GM10266 (cell line): ENCODE data around the gene CUL5.

Source experiments
- DNase-seq: peaks from one replicate; pipeline ENCODE4 v3.0.0; 2012; ENCODE audit errors: extremely low spot score
- TF ChIP-seq, protein P1 (sequence below): IDR thresholded peaks from 2 replicates; pipeline ENCODE4 v1.5.1; 2012; ENCODE audit warnings: mild to moderate bottlenecking, low read depth; ENCODE audit not compliant: control insufficient read depth, insufficient read depth; ENCODE audit errors: missing control alignments

CUL5 gene

DNA sequence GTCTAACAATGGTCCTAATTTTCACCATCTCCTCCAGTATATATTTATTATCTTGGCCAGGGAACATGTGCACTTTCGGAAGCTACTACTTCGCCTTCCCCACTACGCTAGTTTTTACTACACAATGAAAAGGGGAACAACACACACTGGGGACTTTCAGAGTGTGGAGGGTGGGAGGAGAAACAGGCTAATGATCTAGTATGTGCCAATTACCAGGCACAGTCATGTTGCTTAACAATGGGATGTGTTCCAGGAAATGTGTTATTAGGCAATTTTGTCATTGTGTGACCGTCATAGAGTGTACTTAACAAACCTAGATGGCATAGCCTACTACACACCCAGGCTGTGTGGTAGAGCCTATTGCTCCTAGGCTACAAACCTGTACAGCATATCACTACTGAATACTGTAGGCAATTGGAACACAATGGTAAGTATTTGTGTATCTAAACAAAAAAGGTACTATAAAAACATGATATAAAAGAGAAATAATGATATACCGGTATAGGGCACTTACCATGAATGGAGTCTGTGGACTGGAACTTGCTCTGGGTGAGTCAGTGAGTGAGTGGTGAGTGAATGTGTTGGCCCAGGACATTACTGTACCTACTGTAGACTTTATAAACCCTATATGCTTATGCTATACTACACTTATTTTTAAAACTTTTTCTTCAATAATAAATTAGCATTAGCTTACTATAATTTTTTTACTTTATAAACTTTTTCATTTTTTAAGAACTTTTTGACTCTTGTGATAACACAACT, 20.1 kb upstream of the CUL5 start:
- DNase-seq, result no peak
- TF ChIP-seq, protein P1, sequence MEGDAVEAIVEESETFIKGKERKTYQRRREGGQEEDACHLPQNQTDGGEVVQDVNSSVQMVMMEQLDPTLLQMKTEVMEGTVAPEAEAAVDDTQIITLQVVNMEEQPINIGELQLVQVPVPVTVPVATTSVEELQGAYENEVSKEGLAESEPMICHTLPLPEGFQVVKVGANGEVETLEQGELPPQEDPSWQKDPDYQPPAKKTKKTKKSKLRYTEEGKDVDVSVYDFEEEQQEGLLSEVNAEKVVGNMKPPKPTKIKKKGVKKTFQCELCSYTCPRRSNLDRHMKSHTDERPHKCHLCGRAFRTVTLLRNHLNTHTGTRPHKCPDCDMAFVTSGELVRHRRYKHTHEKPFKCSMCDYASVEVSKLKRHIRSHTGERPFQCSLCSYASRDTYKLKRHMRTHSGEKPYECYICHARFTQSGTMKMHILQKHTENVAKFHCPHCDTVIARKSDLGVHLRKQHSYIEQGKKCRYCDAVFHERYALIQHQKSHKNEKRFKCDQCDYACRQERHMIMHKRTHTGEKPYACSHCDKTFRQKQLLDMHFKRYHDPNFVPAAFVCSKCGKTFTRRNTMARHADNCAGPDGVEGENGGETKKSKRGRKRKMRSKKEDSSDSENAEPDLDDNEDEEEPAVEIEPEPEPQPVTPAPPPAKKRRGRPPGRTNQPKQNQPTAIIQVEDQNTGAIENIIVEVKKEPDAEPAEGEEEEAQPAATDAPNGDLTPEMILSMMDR, result no peak

DNA sequence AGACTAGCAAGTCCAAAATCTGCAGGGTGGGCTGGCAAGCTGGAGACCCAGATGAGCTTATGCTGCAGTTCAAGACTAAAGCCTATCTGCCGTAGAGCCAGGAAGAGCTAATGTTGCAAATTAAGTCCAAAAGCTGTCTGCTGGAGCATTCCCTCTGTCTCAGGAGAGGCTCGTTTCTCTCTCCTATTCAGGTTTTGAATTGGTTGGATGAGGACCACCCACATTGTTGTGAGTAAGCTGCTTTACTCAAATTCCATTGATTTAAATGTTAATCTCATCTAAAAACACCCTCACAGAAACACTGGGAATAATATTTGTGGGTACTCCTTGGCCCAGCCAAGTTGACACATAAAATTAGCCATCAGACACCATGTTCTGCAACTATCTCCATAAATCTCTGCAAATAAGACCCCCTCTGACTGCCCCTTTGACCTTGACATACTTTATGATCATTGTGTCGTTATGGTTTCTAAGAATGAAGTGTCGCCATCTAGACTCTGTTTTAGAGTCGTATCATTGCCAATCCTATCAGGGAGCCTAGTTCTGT, 16.8 kb upstream of the CUL5 start:
- DNase-seq, result no peak
- TF ChIP-seq, protein P1, result no peak

DNA sequence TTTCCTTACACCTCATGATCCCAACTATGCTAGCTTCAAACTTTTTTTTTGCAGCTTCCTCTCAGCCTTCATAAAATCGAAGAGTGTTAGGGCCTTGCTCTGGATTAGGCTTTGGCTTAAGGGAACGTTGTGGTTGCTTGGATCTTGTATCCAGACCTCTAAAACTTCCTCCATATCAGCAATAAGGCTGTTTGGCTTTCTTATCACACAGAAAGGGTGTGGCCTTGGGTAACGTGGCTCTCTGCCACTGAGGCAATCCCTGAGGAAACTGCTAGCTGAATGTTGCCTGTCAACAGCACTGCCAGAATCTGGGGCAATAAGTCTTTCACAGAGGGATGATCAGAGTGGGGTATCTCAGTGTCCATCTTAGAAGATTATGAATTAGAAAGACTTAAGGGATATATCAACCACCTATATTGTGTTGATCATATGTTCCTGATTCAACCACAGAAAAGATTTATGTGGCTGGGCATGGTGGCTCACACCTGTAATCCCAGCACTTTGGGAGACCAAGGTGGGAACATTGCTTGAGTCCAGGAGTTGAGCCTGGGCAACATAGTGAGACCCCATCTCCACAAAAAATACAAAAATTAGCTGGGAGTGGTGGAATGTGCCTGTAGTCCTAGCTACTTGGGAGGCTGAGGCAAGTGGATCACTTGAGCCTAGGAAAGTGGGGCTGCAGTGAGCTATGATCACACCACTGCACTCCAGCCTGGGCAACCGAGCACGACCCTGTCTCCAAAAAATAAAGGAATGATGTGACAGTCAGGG, 12.5 kb upstream of the CUL5 start:
- DNase-seq, result no peak
- TF ChIP-seq, protein P1, result no peak

DNA sequence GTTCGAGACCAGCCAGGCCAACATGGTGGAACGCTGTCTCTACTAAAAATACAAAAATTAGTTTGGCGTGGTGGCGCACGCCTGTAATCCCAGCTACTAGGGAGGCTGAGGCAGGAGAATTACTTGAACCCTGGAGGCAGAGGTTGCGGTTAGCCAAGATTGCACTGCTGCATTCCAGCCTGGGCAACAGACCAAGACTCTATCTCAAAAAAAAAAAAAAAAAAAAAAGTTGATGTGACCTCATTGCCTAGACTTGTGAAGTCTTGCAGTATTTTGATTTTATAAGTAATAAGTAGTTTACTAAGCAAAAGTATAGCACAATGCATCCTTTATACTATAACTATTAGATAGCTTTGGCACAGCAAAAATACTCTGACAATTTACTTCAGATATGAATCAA, 9.9 kb upstream of the CUL5 start:
- DNase-seq, result no peak
- TF ChIP-seq, protein P1, result no peak

DNA sequence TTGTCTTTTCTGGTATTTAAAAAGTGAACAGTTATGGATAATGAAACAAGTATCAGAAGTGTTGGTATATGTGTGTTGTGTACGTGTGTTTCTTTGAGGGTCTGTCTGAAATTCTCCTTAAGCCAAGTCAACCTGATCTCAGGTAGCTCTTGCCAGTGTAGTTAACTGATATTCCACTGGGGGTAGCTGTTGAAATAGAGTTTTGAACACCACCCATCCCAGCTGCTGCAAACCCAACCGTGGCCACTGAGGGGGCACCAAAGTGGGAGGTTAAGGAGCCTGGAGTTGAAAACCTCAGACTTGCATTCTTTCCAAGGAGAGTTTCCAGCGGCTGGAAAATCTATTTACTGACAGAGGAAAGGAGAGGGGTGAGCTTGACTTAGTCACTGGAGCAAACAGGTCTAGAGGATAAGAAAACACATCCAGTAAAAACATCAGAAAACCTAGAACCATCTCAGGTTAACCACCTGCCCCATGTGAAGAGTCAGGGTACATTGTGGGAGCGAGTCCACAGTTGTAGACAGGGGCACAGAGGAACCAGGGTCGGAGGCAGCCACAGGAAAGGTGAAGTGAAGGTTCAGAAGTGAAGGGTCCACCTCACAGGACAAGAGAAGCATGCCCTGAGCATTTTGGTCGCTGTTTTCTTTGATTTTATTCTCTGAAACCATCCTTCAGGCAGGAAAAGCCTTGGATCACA, 8.8 kb upstream of the CUL5 start:
- DNase-seq, result peak; percentile 70
- TF ChIP-seq, protein P1, result peak; percentile 58

DNA sequence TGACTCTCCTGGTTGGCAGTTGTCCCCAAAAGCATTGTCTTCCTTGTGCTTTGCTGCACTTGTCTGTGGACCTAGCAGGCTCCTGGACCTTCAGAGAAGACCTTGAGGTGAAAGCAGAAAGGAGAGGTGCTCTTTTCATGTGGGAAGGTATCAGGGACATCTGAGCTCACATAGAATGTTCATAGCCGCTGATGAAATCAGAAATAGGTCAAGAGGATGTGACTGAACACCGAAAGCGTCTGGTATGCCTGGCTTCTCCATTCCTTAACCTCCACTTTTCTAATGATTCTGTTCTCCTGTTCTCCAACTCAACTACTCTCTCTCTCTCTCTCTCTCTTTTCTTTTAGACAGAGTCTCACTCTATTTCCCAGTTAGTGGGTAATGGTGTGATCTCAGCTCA, 6.2 kb upstream of the CUL5 start:
- TF ChIP-seq, protein P1, result no peak
- no peak for DNase-seq
